Sciatic nerve (tissue), 2 donors: Measurements from ENCODE around the gene ZNF417. TPM values are rescaled to one million over a fixed set of nuclear protein-coding genes. Genes with fewer than 3 reads are reported as not detected.
"Not testable (repeated sequence)": the region's sequence is repeated elsewhere in the genome, so short reads cannot be mapped to it uniquely, and the experiment has no call there.

Experiments used
- ATAC-seq: fragments of 200-7000 bp; cut with Tn5 transposase; one replicate; pipeline ENCODE4 v1.9.1; 2020; ENCODE audit warnings: mild to moderate bottlenecking, moderate library complexity
- DNase-seq: peaks from one replicate; pipeline ENCODE4 v3.0.0-alpha.2; 2020; ENCODE audit warnings: low spot score
- intact Hi-C: fragments of 100-400 bp; cut with DNase I; formaldehyde crosslinking; loops from one replicate; pipeline ENCODE4 v1.14.2; 2022
- total RNA-seq: library from RNA; stranded (reverse); fragmentation: NEBNext Ultra II Directional; extraction: Animal tissue kit (Norgen Biotek cat#: 25700); gene quantifications from one replicate; pipeline ENCODE4 v1.2.1, GENCODE V29; 2021
- donor health status: DM: no; HTN: no; CAD: no.
- donor health status: DM: no; HTN: no; CAD: no.

Gene ZNF417
- total RNA-seq, result 24.8 TPM

- DNase-seq (peak; percentile 83), ATAC-seq (peak; percentile 100)
- intact Hi-C loops, result loop anchor here (5.0 kb wide), 1 partner anchor 1489 kb away; no protein-coding TSS in a partner anchor
Measured at GRCh38 chr19:57916168-57916995, at the start of gene ZNF417. ZNF417 (minus strand) TSS chr19:57916592; CDS start chr19:57916411, 181 bp downstream.

- intact Hi-C loops, result no loop called here
- no peak for DNase-seq
- ATAC-seq, result no peak
Measured at GRCh38 chr19:57964761-57965160, 48.4 kb upstream of the ZNF417 start.

GRCh38 chr19:57961785-57962184 is 45.4 kb upstream of the ZNF417 start:
- DNase-seq (no peak), ATAC-seq (no peak)
- intact Hi-C loops, result no loop called here

- ATAC-seq (no peak), DNase-seq (no peak)
- intact Hi-C loops, result no loop called here
Measured at GRCh38 chr19:57954996-57955395, 38.6 kb upstream of the ZNF417 start.

- DNase-seq, result no peak
Measured at GRCh38 chr19:57949702-57950101, 33.3 kb upstream of the ZNF417 start.

GRCh38 chr19:57949296-57949695 is 32.9 kb upstream of the ZNF417 start:
- ATAC-seq (no peak), DNase-seq (no peak)
- intact Hi-C loops, result no loop called here

More at GRCh38 chr19:57949702-57950101, 33.3 kb upstream of the ZNF417 start:
- intact Hi-C loops, result no loop called here
- no peak for ATAC-seq

- peak; percentile 100 for ATAC-seq
- peak; percentile 94 for DNase-seq
- intact Hi-C loops, result no loop called here
Measured at GRCh38 chr19:57947419-57948134, 31.2 kb upstream of the ZNF417 start, which contains the start of gene ZNF256. ZNF256 (minus strand) TSS chr19:57947706; CDS start chr19:57947474, 232 bp downstream.

GRCh38 chr19:57947088-57947418 is 30.7 kb upstream of the ZNF417 start:
- intact Hi-C loops, result no loop called here
- DNase-seq (no peak), ATAC-seq (no peak)

- no peak for ATAC-seq
- no peak for DNase-seq
- intact Hi-C loops, result no loop called here
Measured at GRCh38 chr19:57946316-57946715, 29.9 kb upstream of the ZNF417 start.

- intact Hi-C loops, result no loop called here
- ATAC-seq (no peak), DNase-seq (no peak)
Measured at GRCh38 chr19:57941593-57941992, 25.2 kb upstream of the ZNF417 start.

GRCh38 chr19:57935731-57936130 is 19.3 kb upstream of the ZNF417 start:
- ATAC-seq (no peak), DNase-seq (no peak)
- intact Hi-C loops, result no loop called here

GRCh38 chr19:57934820-57935665 is 18.7 kb upstream of the ZNF417 start, which contains the start of gene ZNF418:
ZNF418 (minus strand) TSS chr19:57935402; CDS start chr19:57933822, 1,580 bp downstream.
- intact Hi-C loops, result no loop called here
- DNase-seq (peak; percentile 57), ATAC-seq (peak; percentile 99)

GRCh38 chr19:57927587-57927986 is 11.2 kb upstream of the ZNF417 start:
- DNase-seq (no peak), ATAC-seq (no peak)
- intact Hi-C loops, result no loop called here

- no peak for ATAC-seq
- DNase-seq, result no peak
- intact Hi-C loops, result no loop called here
Measured at GRCh38 chr19:57914531-57914930, 1.9 kb downstream of the ZNF417 start.

GRCh38 chr19:57907394-57907793 is 9.0 kb downstream of the ZNF417 start:
- intact Hi-C loops, result no loop called here
- DNase-seq (no peak), ATAC-seq (no peak)

- DNase-seq (no peak), ATAC-seq (no peak)
- intact Hi-C loops, result no loop called here
Measured at GRCh38 chr19:57905258-57905657, 11.1 kb downstream of the ZNF417 start.

- intact Hi-C loops, result no loop called here
- ATAC-seq (no peak), DNase-seq (no peak)
Measured at GRCh38 chr19:57903618-57904184, 12.7 kb downstream of the ZNF417 start.

GRCh38 chr19:57900311-57900710 is 16.1 kb downstream of the ZNF417 start:
- ATAC-seq, result no peak
- intact Hi-C loops, result no loop called here

GRCh38 chr19:57890706-57891105 is 25.7 kb downstream of the ZNF417 start:
- DNase-seq, intact Hi-C loops, ATAC-seq: not testable (repeated sequence)

More at GRCh38 chr19:57900311-57900710, 16.1 kb downstream of the ZNF417 start:
- DNase-seq, result no peak
